ENCODE data around the gene NR2E1.

NR2E1 gene

GRCh38 chr6:108156180-108156937 lies 9.5 kb upstream of the NR2E1 start:
- no peak for DNase-seq (ENCODE audit: low read depth in 1 of 2, low spot score in 1 of 2)

GRCh38 chr6:108156938-108157233 lies 8.9 kb upstream of the NR2E1 start:
- no peak for DNase-seq (ENCODE audit: low read depth in 1 of 2, low spot score in 1 of 2)

GRCh38 chr6:108157234-108157980 lies 8.4 kb upstream of the NR2E1 start:
- no peak for DNase-seq (ENCODE audit: low read depth in 1 of 2, low spot score in 1 of 2)

- DNase-seq (ENCODE audit: low read depth in 1 of 2, low spot score in 1 of 2) = no peak
Observed at GRCh38 chr6:108157981-108158525, 7.8 kb upstream of the NR2E1 start.

GRCh38 chr6:108159981-108160380 lies 5.8 kb upstream of the NR2E1 start:
- no peak for DNase-seq (ENCODE audit: low read depth in 1 of 2, low spot score in 1 of 2)

- no peak for DNase-seq (ENCODE audit: low read depth in 1 of 2, low spot score in 1 of 2)
Observed at GRCh38 chr6:108161724-108162282, 4.0 kb upstream of the NR2E1 start.

- no peak for DNase-seq (ENCODE audit: low read depth in 1 of 2, low spot score in 1 of 2)
Observed at GRCh38 chr6:108163267-108163643, 2.6 kb upstream of the NR2E1 start.

- DNase-seq (ENCODE audit: low read depth in 1 of 2, low spot score in 1 of 2) = no peak
Observed at GRCh38 chr6:108163644-108164542, 1.9 kb upstream of the NR2E1 start.

- no peak for DNase-seq (ENCODE audit: low read depth in 1 of 2, low spot score in 1 of 2)
Observed at GRCh38 chr6:108164543-108164814, 1.3 kb upstream of the NR2E1 start.

- no peak for DNase-seq (ENCODE audit: low read depth in 1 of 2, low spot score in 1 of 2)
Observed at GRCh38 chr6:108164815-108165706, 761 bp upstream of the NR2E1 start.

GRCh38 chr6:108166664-108167448 lies 1.0 kb downstream of the NR2E1 start:
- no peak for DNase-seq (ENCODE audit: low read depth in 1 of 2, low spot score in 1 of 2)

GRCh38 chr6:108167449-108168089 lies 1.7 kb downstream of the NR2E1 start:
- no peak for DNase-seq (ENCODE audit: low read depth in 1 of 2, low spot score in 1 of 2)

GRCh38 chr6:108168090-108168463 lies 2.3 kb downstream of the NR2E1 start:
- DNase-seq (ENCODE audit: low read depth in 1 of 2, low spot score in 1 of 2) = no peak

- DNase-seq (ENCODE audit: low read depth in 1 of 2, low spot score in 1 of 2) = no peak
Observed at GRCh38 chr6:108168501-108169463, 3.0 kb downstream of the NR2E1 start.

- DNase-seq (ENCODE audit: low read depth in 1 of 2, low spot score in 1 of 2) = no peak
Observed at GRCh38 chr6:108169464-108170331, 3.9 kb downstream of the NR2E1 start.

GRCh38 chr6:108170332-108171290 lies 4.8 kb downstream of the NR2E1 start:
- DNase-seq (ENCODE audit: low read depth in 1 of 2, low spot score in 1 of 2) = no peak
